Smooth muscle cell of bladder (primary cell): ENCODE measurements around the gene C2orf74. TPM values are rescaled to one million over a fixed set of nuclear protein-coding genes. Genes with fewer than 3 reads are reported as not detected.

Experiments
- total RNA-seq: library from RNA; depleted of rRNA; stranded (reverse); fragments of >200 nt; gene quantifications from 2 replicates; pipeline ENCODE4 v1.2.3, GENCODE V29; 2014

Gene C2orf74
- total RNA-seq, result 8.7 and 14.6 TPM in 2 replicates

GRCh38 chr2:61161888-61162287, at the start of gene C2orf74:
C2orf74 (plus strand) TSS chr2:61162188; CDS start chr2:61162515, 327 bp downstream.

Other genes starting within 250 kb of the C2orf74 start
- 25.2 and 25.7 TPM in 2 replicates for gene PEX13, start 144.5 kb upstream of the C2orf74 start, total RNA-seq
- gene PUS10, start 143.9 kb upstream of the C2orf74 start, total RNA-seq, result 6.3 and 7.2 TPM in 2 replicates
- gene SANBR, start 96.3 kb upstream of the C2orf74 start, total RNA-seq, result 10.1 and 11.7 TPM in 2 replicates